Right cardiac atrium (tissue), 5 donors: ENCODE measurements around the gene GNAI3. TPM values are rescaled to one million over a fixed set of nuclear protein-coding genes. Genes with fewer than 3 reads are reported as not detected.

Experiments
- ATAC-seq, 2 donors: fragments of 200-7000 bp; cut with Tn5 transposase; one replicate each; pipeline versions ENCODE4 v1.8.0 to v1.9.1; 2020; ENCODE audit warnings: moderate library complexity in 2 of 2, mild to moderate bottlenecking in 1 of 2
- DNase-seq, 3 donors: peaks; one replicate each; pipeline ENCODE4 v3.0.0-alpha.2; 2020
- H3K27ac ChIP-seq: one replicate; pipeline ENCODE4 v1.5.1; 2013; ENCODE audit warnings: mild to moderate bottlenecking, low read length, control low read depth, moderate library complexity
- H3K27me3 ChIP-seq: one replicate; pipeline ENCODE4 v1.6.1; 2013; ENCODE audit not compliant: control insufficient read depth, insufficient read depth
- H3K4me1 ChIP-seq: one replicate; pipeline ENCODE4 v1.6.1; 2013; ENCODE audit warnings: low read length; ENCODE audit not compliant: control insufficient read depth, insufficient read depth
- H3K4me3 ChIP-seq: one replicate; pipeline ENCODE4 v1.5.1; 2013; ENCODE audit warnings: low read length, control low read depth
- H3K9me3 ChIP-seq: one replicate; pipeline ENCODE4 v1.6.1; 2013; ENCODE audit warnings: low read length; ENCODE audit not compliant: control insufficient read depth
- WGBS: extraction: QIAGEN DNeasy Blood & Tissue Kit; methylation state at CpG from one replicate; pipeline ENCODE4 v1.1.7; 2013; 5-methylcytosine and 5-hydroxymethylcytosine counted together
- intact Hi-C, 4 donors: fragments of 100-400 bp; cut with DNase I; formaldehyde crosslinking; loops; one replicate each; pipeline versions ENCODE4 v1.11.0 to v1.14.0; 2022 to 2023
- polyA plus RNA-seq: library from polyadenylated mRNA; stranded (reverse); fragments of 200-250 nt; gene quantifications from one replicate; pipeline ENCODE4 v1.2.3, GENCODE V29; 2013
- total RNA-seq, 4 donors: library from RNA; stranded (reverse); fragmentation: NEBNext Ultra II Directional; extraction: Animal tissue kit (Norgen Biotek cat#: 25700); gene quantifications; one replicate each; pipeline ENCODE4 v1.2.1, GENCODE V29; 2021
- donor health status: healthy with polysubstance abuse.
- donor health status: DM: no; HTN: yes; CAD: no.
- donor health status: DM: no; HTN: no; CAD: no.
- donor health status: DM: no; HTN: yes; CAD: no; lungs with severe emphysema.
- donor health status: DM: yes; HTN: yes; CAD: no.

The GNAI3 gene
- total and polyA plus RNA-seq, 5 donors, result 1.6 to 4.7 (median 2.7) TPM

DNA sequence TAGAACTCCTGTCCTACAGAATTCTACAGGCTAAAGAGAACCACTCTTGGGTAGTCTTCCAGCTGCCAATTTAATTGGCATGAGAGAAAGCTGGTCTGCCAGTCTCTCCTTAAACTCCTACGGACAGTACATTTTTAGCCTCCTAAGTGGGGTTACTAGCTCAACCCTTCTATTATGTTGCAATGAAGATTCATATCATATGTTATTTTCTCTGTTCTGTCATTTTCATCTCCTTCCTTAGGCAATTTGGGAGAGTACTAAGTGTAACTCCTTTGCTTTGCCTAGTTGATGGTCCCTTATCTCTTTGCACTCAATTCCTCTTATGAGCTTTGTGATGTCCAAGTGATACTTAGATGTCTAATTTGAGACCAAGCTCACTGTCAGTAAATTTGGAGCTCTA lies 57.0 kb downstream of the GNAI3 start:
- 77% methylated on average over 1 of the region's 1 CpG for WGBS
- H3K27ac ChIP-seq, result no peak overlapping the region
- ATAC-seq, result no peak
- no peak for DNase-seq
- intact Hi-C loops, result no loop called here
- no peaks in the 10 kb centered on the region for H3K4me1 ChIP-seq
- no peaks in the 10 kb centered on the region for H3K27me3 ChIP-seq
- no peak overlapping the region for H3K4me3 ChIP-seq
- no peaks in the 10 kb centered on the region for H3K9me3 ChIP-seq

DNA sequence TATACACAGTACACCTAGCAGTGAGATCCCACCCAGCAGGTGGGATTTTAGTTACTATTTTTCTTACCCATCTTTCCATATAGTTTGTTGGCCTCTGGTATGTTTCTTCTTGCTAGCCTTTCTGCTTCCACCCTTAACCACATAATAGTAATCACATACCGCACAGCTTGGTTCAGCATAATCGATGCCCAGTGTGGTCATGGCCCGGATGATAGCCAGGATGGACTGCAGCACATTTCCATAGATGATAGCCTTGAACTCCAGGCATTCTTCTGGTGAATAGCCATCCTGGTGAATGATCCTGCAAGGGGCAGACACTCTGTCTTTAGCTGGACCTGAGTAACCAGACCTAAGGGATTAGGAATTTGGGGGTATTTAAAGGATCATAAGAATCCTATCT lies 61.5 kb downstream of the GNAI3 start:
- Histone ChIP-seq H3K4me1 (no peaks in the 10 kb centered on the region), H3K4me3 (no peak overlapping the region), H3K9me3 (no peaks in the 10 kb centered on the region), H3K27me3 (no peaks in the 10 kb centered on the region), H3K27ac (no peak overlapping the region)
- ATAC-seq, result no peak
- 95% methylated on average over 3 of the region's 3 CpGs for WGBS
- intact Hi-C loops, result no loop called here
- no peak for DNase-seq

DNA sequence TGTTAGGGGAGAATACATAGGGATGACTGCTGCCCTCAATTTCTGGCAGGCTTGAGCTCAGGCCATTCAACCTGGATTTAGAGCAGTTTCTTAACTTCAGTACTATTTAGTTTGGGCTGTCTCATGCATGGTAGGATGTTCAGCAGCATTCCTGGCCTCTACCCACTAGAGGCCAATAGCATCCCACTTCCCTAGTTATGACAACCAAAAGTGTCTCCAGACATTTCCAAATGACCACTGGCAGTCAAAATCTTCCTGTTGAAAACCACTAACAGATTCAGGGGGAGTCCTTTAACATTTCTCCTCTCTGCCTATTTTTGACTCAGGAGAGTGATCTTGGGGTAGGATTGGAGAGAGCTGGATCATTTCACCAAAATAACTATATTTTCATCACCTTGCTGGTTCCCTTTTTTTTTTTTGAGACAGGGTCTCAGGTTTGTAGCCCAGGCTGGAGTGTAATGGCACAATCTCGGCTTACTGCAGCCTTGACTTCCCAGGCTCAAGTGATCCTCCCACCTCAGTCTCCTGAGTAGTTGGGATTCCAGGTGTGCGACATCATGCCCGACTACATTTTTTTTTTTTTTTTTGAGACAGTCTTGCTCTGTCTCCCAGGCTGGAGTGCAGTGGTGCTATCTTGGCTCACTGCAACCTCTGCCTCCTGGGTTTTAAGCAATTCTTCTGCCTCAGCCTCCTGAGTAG lies 62.3 kb downstream of the GNAI3 start:
- intact Hi-C loops, result no loop called here
- H3K27me3 ChIP-seq, result no peaks in the 10 kb centered on the region
- WGBS, result 47% methylated on average over 3 of the region's 3 CpGs
- no peaks in the 10 kb centered on the region for H3K9me3 ChIP-seq
- no peak overlapping the region for H3K4me3 ChIP-seq
- H3K27ac ChIP-seq, result no peak overlapping the region
- no peak for ATAC-seq
- H3K4me1 ChIP-seq, result no peaks in the 10 kb centered on the region
- no peak for DNase-seq

DNA sequence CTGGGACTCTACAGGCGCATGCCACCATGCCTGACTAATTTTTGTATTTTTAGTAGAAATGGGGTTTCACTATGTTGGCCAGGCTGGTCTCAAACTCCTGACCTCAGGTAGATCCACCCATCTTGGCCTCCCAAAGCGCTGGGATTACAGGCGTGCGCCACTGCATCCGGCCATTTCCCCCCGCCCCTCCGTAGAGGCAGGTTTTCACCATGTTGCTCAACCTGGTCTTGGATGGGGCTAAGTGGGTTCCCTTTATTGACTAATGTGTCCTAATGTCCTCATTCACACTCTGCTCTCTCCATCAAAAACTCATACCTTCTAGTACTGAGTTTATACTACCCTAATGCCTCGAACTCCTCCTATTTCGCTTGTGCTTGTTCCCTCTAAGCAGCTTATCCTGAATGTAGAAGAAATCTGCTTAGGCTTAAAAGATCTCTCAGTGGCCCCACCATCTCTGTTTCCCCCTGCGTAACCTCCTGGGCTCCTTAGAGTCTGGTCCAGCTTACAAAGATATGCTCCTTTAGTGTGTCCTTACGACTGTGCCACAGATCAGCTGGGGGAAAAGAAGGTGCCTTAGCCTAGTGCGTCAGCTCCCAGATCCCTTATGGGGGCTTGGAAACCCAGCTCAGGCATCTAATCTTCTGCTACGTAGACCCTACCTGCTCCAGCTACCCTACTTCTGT lies 63.0 kb downstream of the GNAI3 start:
- Histone ChIP-seq H3K27ac (no peak overlapping the region), H3K4me1 (no peaks in the 10 kb centered on the region), H3K9me3 (no peaks in the 10 kb centered on the region), H3K27me3 (no peaks in the 10 kb centered on the region), H3K4me3 (no peak overlapping the region)
- intact Hi-C loops, result no loop called here
- DNase-seq (no peak), ATAC-seq (no peak)
- 90% methylated on average over 13 of the region's 13 CpGs for WGBS

DNA sequence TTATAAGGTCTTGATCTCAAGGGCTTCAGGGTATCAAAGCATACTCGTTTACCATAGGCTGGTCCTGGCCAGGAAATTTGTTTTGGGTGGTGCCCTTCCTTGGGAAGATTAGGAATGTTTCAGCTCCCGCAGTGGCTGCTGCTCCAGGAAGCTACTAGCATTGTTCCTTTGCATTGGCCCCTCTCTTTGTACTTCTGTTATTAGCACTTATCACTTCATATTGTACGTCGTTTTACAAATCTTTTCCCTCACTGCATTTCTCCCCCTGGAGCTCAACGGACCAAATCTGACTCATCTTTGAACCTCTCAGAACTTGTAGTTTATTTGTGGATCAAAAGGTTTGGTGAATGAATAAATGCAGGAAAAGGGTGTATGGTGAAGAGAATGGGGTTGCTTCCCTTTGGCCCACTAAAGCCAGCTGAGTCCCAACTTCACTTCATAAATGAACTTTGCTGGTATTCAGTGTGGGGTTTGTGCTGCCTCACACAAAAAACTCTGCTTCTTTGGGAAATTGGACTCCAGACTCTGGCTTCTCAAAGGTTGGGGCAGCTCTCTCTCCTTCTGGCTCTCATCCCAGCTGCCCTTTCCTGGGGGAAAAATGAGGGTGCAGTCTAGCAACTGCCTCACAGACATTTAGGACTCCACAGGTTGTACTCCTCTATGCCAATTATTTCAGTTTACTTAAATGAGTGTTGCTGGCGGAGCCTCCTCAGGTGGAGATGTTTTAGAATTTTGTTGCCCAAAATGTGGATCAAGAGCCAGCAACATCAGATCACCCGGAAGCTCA lies 65.1 kb downstream of the GNAI3 start:
- WGBS, result 50% methylated on average over 7 of the region's 7 CpGs
- intact Hi-C loops, result no loop called here
- ATAC-seq, result peak in 1 of 2 donors; percentile 65
- Histone ChIP-seq H3K9me3 (no peaks in the 10 kb centered on the region), H3K27ac (no peak overlapping the region), H3K4me3 (no peak overlapping the region), H3K4me1 (no peaks in the 10 kb centered on the region), H3K27me3 (no peaks in the 10 kb centered on the region)
- DNase-seq, result peak in 1 of 3 donors; percentile 21

DNA sequence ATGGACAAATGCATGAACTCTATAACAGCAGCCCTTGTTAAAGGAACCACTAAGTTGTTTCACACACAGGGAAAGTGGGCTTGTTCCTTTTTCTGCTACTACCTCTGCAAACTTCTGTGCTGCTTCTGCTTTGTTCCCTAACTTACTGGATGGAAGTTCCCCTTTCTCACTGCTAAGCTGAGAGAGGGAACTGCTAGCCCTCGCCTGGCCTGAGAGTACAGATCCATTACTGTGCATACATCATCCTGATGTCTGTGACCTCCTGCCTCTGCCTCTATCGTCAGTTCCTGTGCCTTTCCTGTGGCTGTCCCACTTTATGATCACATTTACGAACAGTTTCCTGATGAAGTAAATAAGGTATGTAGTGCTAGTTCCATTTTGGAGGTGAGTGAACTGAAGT lies 67.5 kb downstream of the GNAI3 start:
- Histone ChIP-seq H3K9me3 (no peaks in the 10 kb centered on the region), H3K27ac (no peak overlapping the region), H3K4me3 (no peak overlapping the region), H3K27me3 (no peaks in the 10 kb centered on the region), H3K4me1 (peaks cover 2% of the 10 kb centered on the region)
- intact Hi-C loops, result no loop called here
- 55% methylated on average over 3 of the region's 3 CpGs for WGBS
- peak in 1 of 3 donors; percentile 53 for DNase-seq
- ATAC-seq, result peak in 1 of 2 donors; percentile 7

DNA sequence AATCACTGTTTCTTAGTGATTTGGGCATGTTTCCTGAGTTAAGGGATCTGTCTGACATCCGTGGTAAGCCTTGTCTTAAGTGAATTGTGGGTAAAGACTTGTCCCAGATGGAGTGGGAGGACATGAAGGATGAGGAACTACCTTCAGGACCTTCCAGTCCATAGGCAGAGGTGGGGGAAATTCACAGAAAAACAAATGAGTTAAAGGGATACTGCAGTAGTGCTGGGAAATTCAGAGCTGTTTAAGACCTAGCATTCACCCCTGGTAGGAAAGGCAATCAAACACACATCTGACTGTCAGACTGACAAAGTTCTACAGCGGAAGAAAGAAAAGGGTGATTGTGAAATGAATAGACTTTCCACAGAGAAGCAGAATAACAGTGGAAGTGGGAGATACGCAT lies 68.0 kb downstream of the GNAI3 start:
- H3K9me3 ChIP-seq, result no peaks in the 10 kb centered on the region
- H3K27ac ChIP-seq, result no peak overlapping the region
- no peak overlapping the region for H3K4me3 ChIP-seq
- intact Hi-C loops, result no loop called here
- DNase-seq, result no peak
- no peak for ATAC-seq
- H3K27me3 ChIP-seq, result no peaks in the 10 kb centered on the region
- WGBS, result 70% methylated on average over 3 of the region's 3 CpGs
- peaks cover 2% of the 10 kb centered on the region for H3K4me1 ChIP-seq

DNA sequence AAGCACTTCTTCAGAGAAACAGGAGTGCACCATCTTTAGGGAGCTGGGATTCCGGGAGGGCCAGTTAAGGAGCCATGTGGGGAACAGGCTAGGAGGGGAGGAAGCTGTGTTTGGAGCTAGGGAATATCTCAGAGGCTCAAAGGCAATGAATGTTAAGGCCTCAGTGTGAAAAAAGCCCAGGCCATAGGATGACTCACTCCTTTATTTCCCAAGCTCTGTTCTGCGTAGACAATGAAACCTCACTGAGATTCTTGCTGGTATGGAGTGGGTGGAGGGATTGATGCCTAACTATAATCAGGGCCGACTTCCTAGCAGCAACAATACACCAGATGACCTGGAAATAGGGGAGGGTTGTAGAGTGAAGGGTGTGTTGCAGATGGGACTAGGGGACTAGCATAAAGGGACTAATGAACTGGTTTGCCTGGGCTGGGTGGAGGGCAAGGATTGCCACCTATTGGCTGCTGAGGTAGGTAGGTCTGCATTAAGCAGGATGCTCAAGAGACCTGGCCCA lies 68.9 kb downstream of the GNAI3 start:
- Histone ChIP-seq H3K4me3 (no peak overlapping the region), H3K27me3 (no peaks in the 10 kb centered on the region), H3K27ac (peak overlapping the region; percentile 21), H3K9me3 (no peaks in the 10 kb centered on the region), H3K4me1 (peaks cover 2% of the 10 kb centered on the region)
- WGBS, result 51% methylated on average over 3 of the region's 3 CpGs
- intact Hi-C loops, result no loop called here
- DNase-seq (peak in 1 of 3 donors; percentile 18), ATAC-seq (peak in 1 of 2 donors; percentile 62)

DNA sequence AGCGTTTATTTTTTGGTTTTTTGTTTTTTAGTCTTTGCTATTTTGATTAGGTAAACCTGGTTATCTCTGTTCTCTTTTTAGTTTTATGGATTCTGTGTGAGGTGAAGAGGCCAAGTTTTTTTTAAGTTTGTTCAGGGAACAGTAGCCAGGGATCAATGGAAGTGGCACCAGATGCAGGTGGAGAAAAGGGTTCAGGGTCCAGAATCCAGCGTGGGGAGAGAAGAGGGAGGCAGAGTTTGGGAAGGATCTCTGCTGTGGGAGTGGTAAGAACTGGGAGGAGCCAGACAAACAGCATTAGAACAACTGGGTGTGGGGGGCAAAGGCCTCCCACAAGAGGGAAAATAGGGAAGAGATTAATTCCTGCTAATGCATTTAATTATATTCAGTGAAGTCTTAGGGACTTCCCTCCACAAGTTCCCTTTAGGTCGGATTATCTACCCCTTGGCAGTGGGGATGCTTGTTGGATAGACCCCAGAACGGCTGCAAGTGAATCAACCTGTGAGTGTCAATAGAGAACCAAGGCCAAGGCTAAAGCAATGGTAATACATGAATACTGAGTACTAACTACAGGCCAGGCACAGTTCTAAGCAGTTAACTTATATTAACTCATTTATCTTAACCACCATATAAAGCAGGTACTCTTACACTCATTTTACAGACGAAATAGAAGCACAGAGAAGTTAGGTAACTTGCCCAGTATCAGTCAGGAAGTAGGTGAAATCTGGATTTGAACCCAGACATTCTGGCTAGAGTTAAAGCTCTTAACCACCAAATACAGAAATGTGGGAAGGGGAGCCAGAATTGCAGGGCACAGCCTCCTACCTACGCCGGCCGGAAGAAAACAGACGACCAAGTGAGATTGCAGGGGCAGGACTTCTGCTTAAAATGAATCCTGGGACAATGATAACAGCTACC lies 70.5 kb downstream of the GNAI3 start:
- ATAC-seq, result no peak
- peaks cover 9% of the 10 kb centered on the region for H3K4me1 ChIP-seq
- WGBS, result 47% methylated on average over 9 of the region's 9 CpGs
- H3K4me3 ChIP-seq, result peak overlapping the region; percentile 76
- no peaks in the 10 kb centered on the region for H3K27me3 ChIP-seq
- intact Hi-C loops, result no loop called here
- peak overlapping the region; percentile 30 for H3K27ac ChIP-seq
- peak in 1 of 3 donors; percentile 27 for DNase-seq
- no peaks in the 10 kb centered on the region for H3K9me3 ChIP-seq

DNA sequence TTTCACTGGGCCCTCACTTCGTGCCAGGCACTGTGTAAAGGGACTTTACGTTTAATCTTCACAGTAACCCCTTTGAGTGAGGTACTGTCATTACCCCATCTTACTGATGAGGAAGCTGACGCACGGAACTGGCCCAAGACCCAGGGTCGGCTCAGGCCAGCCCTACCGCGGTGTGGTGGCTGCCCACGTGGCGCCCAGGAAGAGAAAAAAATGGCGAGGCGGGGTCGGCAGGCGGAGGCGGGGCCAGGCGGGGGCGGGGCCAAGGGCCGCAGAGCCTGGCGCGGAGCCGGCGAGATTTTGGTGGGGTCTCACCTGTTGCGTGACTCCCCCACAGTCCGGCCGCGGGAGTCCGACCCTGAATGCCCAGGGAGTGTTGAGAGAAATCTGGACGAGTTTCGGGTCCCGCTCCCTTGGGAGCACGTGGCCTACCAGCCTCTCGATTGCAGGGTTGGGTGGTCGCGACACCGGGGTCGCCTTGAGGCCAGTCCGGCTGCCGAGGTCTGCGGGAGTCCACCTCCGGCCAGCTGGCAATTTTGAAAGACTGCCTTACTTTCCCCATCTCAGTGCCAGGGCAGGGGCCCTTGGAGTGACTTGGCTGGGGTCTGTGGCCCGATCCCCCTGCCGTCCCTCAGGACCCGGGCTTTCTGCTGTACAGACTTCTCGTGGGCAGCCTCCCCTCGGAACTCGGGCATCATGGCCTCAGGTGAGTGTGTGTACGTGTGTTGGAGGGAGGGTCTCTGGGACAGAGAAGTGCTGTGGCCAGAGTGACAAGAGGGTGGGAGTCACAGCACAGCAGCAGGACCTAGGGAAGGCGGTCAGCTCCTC lies 71.4 kb downstream of the GNAI3 start, which contains the start of the genes AMPD2 and GNAT2:
TSS of gene AMPD2 (plus strand) at position 262 of the 825 bp plus-strand sequence. CDS start 1,339 bp downstream, outside the sequence.
TSS of gene GNAT2 (minus strand) at position 41 of the 825 bp plus-strand sequence. CDS start 6,746 bp downstream, outside the sequence.
- Histone ChIP-seq H3K27ac (peak within 1 kb of the TSS; percentile 71), H3K9me3 (no peaks in the 10 kb centered on the region), H3K4me3 (peak within 1 kb of the TSS; percentile 76), H3K4me1 (peaks cover 9% of the 10 kb centered on the region), H3K27me3 (no peaks in the 10 kb centered on the region)
- DNase-seq (peak; percentile 88 to 93 (median 93)), ATAC-seq (peak; percentile 69 to 70)
- intact Hi-C loops, result no loop called here
- WGBS, result under 1% methylated on average over 47 of the region's 47 CpGs
